Measurements from ENCODE around the gene HOXB4.

HOXB4 gene

GRCh38 chr17:48577946-48578615 is at the start of gene HOXB4:
Gene HOXB4 (minus strand): TSS chr17:48578350. CDS start chr17:48578319, 31 bp downstream.
- H3K27ac ChIP-seq (ENCODE audit: low read depth, low read length), result peak within 1 kb of the TSS; percentile 54
- peaks cover 39% of the 10 kb centered on the region for H3K27me3 ChIP-seq (ENCODE audit: control insufficient read depth, low read length)
- no peak for TF ChIP-seq EZH2phosphoT487 (IDR thresholded peaks at IDR 0.05; ENCODE audit: borderline replicate concordance, low read length)
- no peak for TF ChIP-seq CTCF (IDR thresholded peaks at IDR 0.05; ENCODE audit: low read depth, low read length, poor library complexity, severe bottlenecking)
- peaks cover 29% of the 10 kb centered on the region for H3K4me1 ChIP-seq (ENCODE audit: control insufficient read depth, low read length)
- peaks cover 4% of the 10 kb centered on the region; the same call in 1 of the 2 replicates for H3K36me3 ChIP-seq (ENCODE audit: control insufficient read depth, low read length)
- no peaks in the 10 kb centered on the region for H3K9me2 ChIP-seq (replicated peaks; ENCODE audit: control insufficient read depth, low read length)
- H3K4me3 ChIP-seq (ENCODE audit: low read length), result peak within 1 kb of the TSS; percentile 78
- no peaks in the 10 kb centered on the region for H3K9me3 ChIP-seq (ENCODE audit: control insufficient read depth, insufficient read depth, low read length)
- peak within 1 kb of the TSS; percentile 91 for H3K4me2 ChIP-seq (ENCODE audit: low read length)
- H3F3A ChIP-seq (ENCODE audit: control insufficient read depth, insufficient read depth), result peaks cover 9% of the 10 kb centered on the region; the same call in 1 of the 2 replicates
- peaks cover 12% of the 10 kb centered on the region for H3K79me2 ChIP-seq (ENCODE audit: control insufficient read depth, low read length)
- no peaks in the 10 kb centered on the region for H4K20me1 ChIP-seq (ENCODE audit: control insufficient read depth, insufficient read depth, low read depth, low read length)

GRCh38 chr17:48627118-48627597 is 49.0 kb upstream of the HOXB4 start:
- peaks cover 78% of the 10 kb centered on the region for H3K27me3 ChIP-seq (ENCODE audit: control insufficient read depth, low read length)
- no peaks in the 10 kb centered on the region for H3K4me1 ChIP-seq (ENCODE audit: control insufficient read depth, low read length)
- no peak overlapping the region for H3K4me2 ChIP-seq (ENCODE audit: low read length)
- H3K9me3 ChIP-seq (ENCODE audit: control insufficient read depth, insufficient read depth, low read length), result no peaks in the 10 kb centered on the region
- no peaks in the 10 kb centered on the region for H3F3A ChIP-seq (ENCODE audit: control insufficient read depth, insufficient read depth)
- no peak for TF ChIP-seq CTCF (IDR thresholded peaks at IDR 0.05; ENCODE audit: low read depth, low read length, poor library complexity, severe bottlenecking)
- TF ChIP-seq EZH2phosphoT487 (IDR thresholded peaks at IDR 0.05; ENCODE audit: borderline replicate concordance, low read length), result no peak
- H4K20me1 ChIP-seq (ENCODE audit: control insufficient read depth, insufficient read depth, low read depth, low read length), result no peaks in the 10 kb centered on the region
- H3K4me3 ChIP-seq (ENCODE audit: low read length), result no peak overlapping the region
- no peaks in the 10 kb centered on the region for H3K9me2 ChIP-seq (replicated peaks; ENCODE audit: control insufficient read depth, low read length)
- no peak overlapping the region for H3K27ac ChIP-seq (ENCODE audit: low read depth, low read length)
- H3K79me2 ChIP-seq (ENCODE audit: control insufficient read depth, low read length), result no peaks in the 10 kb centered on the region
- no peaks in the 10 kb centered on the region for H3K36me3 ChIP-seq (ENCODE audit: control insufficient read depth, low read length)

GRCh38 chr17:48626245-48627117 is 48.3 kb upstream of the HOXB4 start, which contains the start of gene HOXB9:
Gene HOXB9 (minus strand): TSS chr17:48626358. CDS start chr17:48626269, 89 bp downstream.
- Histone ChIP-seq H3K9me3 (ENCODE audit: control insufficient read depth, insufficient read depth, low read length) (no peaks in the 10 kb centered on the region), H3K4me3 (ENCODE audit: low read length) (no peak within 1 kb of the TSS), H3F3A (ENCODE audit: control insufficient read depth, insufficient read depth) (no peaks in the 10 kb centered on the region), H3K79me2 (ENCODE audit: control insufficient read depth, low read length) (no peaks in the 10 kb centered on the region), H4K20me1 (ENCODE audit: control insufficient read depth, insufficient read depth, low read depth, low read length) (no peaks in the 10 kb centered on the region), H3K4me1 (ENCODE audit: control insufficient read depth, low read length) (no peaks in the 10 kb centered on the region), H3K27ac (ENCODE audit: low read depth, low read length) (no peak within 1 kb of the TSS), H3K9me2 (replicated peaks; ENCODE audit: control insufficient read depth, low read length) (no peaks in the 10 kb centered on the region), H3K36me3 (ENCODE audit: control insufficient read depth, low read length) (no peaks in the 10 kb centered on the region), H3K4me2 (ENCODE audit: low read length) (no peak within 1 kb of the TSS), H3K27me3 (ENCODE audit: control insufficient read depth, low read length) (peaks cover 76% of the 10 kb centered on the region)
- no peak for TF ChIP-seq CTCF (IDR thresholded peaks at IDR 0.05; ENCODE audit: low read depth, low read length, poor library complexity, severe bottlenecking)
- TF ChIP-seq EZH2phosphoT487 (IDR thresholded peaks at IDR 0.05; ENCODE audit: borderline replicate concordance, low read length), result peak; percentile 96
